Measurements from ENCODE around the gene FANCE. TPM values are rescaled to one million over a fixed set of nuclear protein-coding genes. Genes with fewer than 3 reads are reported as not detected.

FANCE gene
- total and polyA plus RNA-seq, 2 experiments from 2014 or later = 5.4 to 25.5 TPM

GRCh38 chr6:35498422-35499067, 46.4 kb downstream of the FANCE start (continued):
- TF ChIP-seq ZNF462 (CRISPR knock-in tag; IDR thresholded peaks at IDR 0.05) = no peak

GRCh38 chr6:35499372-35499771, 47.2 kb downstream of the FANCE start:
- H2AFZ ChIP-seq = no peak overlapping the region
- no peak for DNase-seq (ENCODE audit: low spot score)
- peaks cover 9% of the 10 kb centered on the region; the same call in 1 of the 2 replicates for H3K27me3 ChIP-seq (ENCODE audit: insufficient read depth)
- H3K4me3 Mint-ChIP-seq = 0 out of 3 replicates have a peak overlapping the region, but pooled peaks have one; percentile 12
- H3K4me1 ChIP-seq (ENCODE audit: insufficient read depth) = peaks cover 34% of the 10 kb centered on the region
- peaks cover 39% of the 10 kb centered on the region for H3K4me1 Mint-ChIP-seq
- H3K4me2 ChIP-seq = peak overlapping the region; percentile 97; the same call in 1 of the 2 replicates
- H3K9me2 ChIP-seq (ENCODE audit: insufficient read depth) = no peaks in the 10 kb centered on the region
- peaks cover 5% of the 10 kb centered on the region; the same call in 1 of the 3 replicates for H3K36me3 Mint-ChIP-seq (ENCODE audit: low read depth)
- H4K20me1 ChIP-seq (replicated peaks; ENCODE audit: insufficient read depth) = peaks cover 11% of the 10 kb centered on the region; the same call in 1 of the 2 replicates
- peaks cover 35% of the 10 kb centered on the region for H3K27me3 Mint-ChIP-seq (ENCODE audit: insufficient read depth, low read depth, poor library complexity)
- no peak for ATAC-seq
- H3K36me3 ChIP-seq (ENCODE audit: insufficient read depth) = no peaks in the 10 kb centered on the region
- H3K27ac Mint-ChIP-seq = no peak overlapping the region
- H3K79me2 ChIP-seq (replicated peaks; ENCODE audit: insufficient read depth) = peaks cover 17% of the 10 kb centered on the region
- no peaks in the 10 kb centered on the region; the same call in 2 of the 3 replicates for H3K9me3 Mint-ChIP-seq
- H3K27ac ChIP-seq (ENCODE audit: low read depth) = no peak overlapping the region
- H3F3A ChIP-seq (replicated peaks; ENCODE audit: low read depth) = 0 out of 2 replicates have a peak, but pooled peaks cover 14% of the 10 kb centered on the region
- H3K4me3 ChIP-seq = no peak overlapping the region
- TF ChIP-seq REST (IDR thresholded peaks at IDR 0.05; ENCODE audit: unreplicated experiment) (no peak), ZNF331 (CRISPR knock-in tag; IDR thresholded peaks at IDR 0.05; ENCODE audit: low read depth) (no peak), NANOG (IDR thresholded peaks at IDR 0.05; ENCODE audit: borderline replicate concordance) (no peak), ETS1 (IDR thresholded peaks at IDR 0.05) (no peak), CREB1 (CRISPR knock-in tag; IDR thresholded peaks at IDR 0.05; ENCODE audit: low read depth) (no peak)
